SU-DHL-6 (cell line): ENCODE data around the gene CEP95.

Experiments used
- H2AFZ ChIP-seq: fragments of 200-600 bp; sonication (generic); 2 replicates; pipeline ENCODE4 v1.6.1; 2014; ENCODE audit warnings: low read depth, mild to moderate bottlenecking, moderate library complexity, mixed read lengths, antibody characterized with exemption, low read length; ENCODE audit not compliant: severe bottlenecking
- H3F3A ChIP-seq: fragments of 200-600 bp; shearing (Covaris generic); 2 replicates; pipeline ENCODE4 v1.6.0; 2016; ENCODE audit warnings: antibody characterized with exemption, mild to moderate bottlenecking; ENCODE audit not compliant: insufficient read depth
- H3K27ac ChIP-seq: fragments of 200-600 bp; sonication (generic); 2 replicates; pipeline ENCODE4 v1.5.1; 2016; ENCODE audit warnings: low read depth, mild to moderate bottlenecking, low read length, moderate library complexity, mixed read lengths
- H3K27me3 ChIP-seq: fragments of 200-600 bp; sonication (generic), shearing (Covaris generic); 2 replicates; pipeline ENCODE4 v1.6.0; 2014; ENCODE audit warnings: mild to moderate bottlenecking, low read length
- H3K36me3 ChIP-seq: fragments of 200-600 bp; sonication (generic); 2 replicates; pipeline ENCODE4 v1.6.1; 2014; ENCODE audit warnings: mild to moderate bottlenecking, low read length, mixed read lengths
- H3K4me2 ChIP-seq: fragments of 300-600, 200-600 bp; shearing (Covaris generic), sonication (generic); 2 replicates; pipeline ENCODE4 v1.6.0; 2014; ENCODE audit warnings: low read length, low read depth, mild to moderate bottlenecking; ENCODE audit not compliant: poor library complexity, severe bottlenecking
- H3K4me3 ChIP-seq: fragments of 200-600 bp; sonication (generic); 2 replicates; pipeline ENCODE4 v1.5.1; 2014; ENCODE audit warnings: antibody characterized with exemption, low read length, mild to moderate bottlenecking, mixed read lengths; ENCODE audit not compliant: insufficient read depth, poor library complexity, severe bottlenecking
- H3K79me2 ChIP-seq: fragments of 200-600 bp; sonication (generic); 2 replicates; pipeline ENCODE4 v1.6.1; 2014; ENCODE audit warnings: mild to moderate bottlenecking, low read length, moderate library complexity; ENCODE audit not compliant: insufficient read depth
- H3K9ac ChIP-seq: fragments of 200-600 bp; sonication (generic); 2 replicates; pipeline ENCODE4 v1.7.0; 2014; ENCODE audit warnings: mild to moderate bottlenecking, low read length
- H3K9me2 ChIP-seq: fragments of 200-600 bp; sonication (generic); replicated peaks from 2 replicates; pipeline ENCODE4 v1.6.1; 2014; ENCODE audit warnings: low read length; ENCODE audit not compliant: insufficient read depth
- H3K9me3 ChIP-seq: fragments of 200-600 bp; sonication (generic); 2 replicates; pipeline ENCODE4 v1.6.1; 2014; ENCODE audit warnings: low read length, mixed read lengths; ENCODE audit not compliant: insufficient read depth
- H4K20me1 ChIP-seq: fragments of 200-600 bp; sonication (generic); 2 replicates; pipeline ENCODE4 v1.6.1; 2014; ENCODE audit warnings: low read depth, mild to moderate bottlenecking, antibody characterized with exemption, low read length, moderate library complexity, mixed read lengths
- CTCF ChIP-seq: fragments of 200-600 bp; sonication (generic); IDR thresholded peaks from one replicate; pipeline ENCODE4 v1.5.1; 2017; ENCODE audit warnings: antibody characterized with exemption, mild to moderate bottlenecking, low read length, moderate library complexity; ENCODE audit not compliant: insufficient read depth, poor library complexity, severe bottlenecking
- EZH2phosphoT487 ChIP-seq: fragments of 200-600 bp; sonication (generic), shearing (Covaris generic); conservative IDR thresholded peaks from 2 replicates; pipeline ENCODE4 v1.6.1; 2018; ENCODE audit warnings: mild to moderate bottlenecking, antibody characterized with exemption, low read length, moderate library complexity, mixed read lengths

Gene CEP95

DNA sequence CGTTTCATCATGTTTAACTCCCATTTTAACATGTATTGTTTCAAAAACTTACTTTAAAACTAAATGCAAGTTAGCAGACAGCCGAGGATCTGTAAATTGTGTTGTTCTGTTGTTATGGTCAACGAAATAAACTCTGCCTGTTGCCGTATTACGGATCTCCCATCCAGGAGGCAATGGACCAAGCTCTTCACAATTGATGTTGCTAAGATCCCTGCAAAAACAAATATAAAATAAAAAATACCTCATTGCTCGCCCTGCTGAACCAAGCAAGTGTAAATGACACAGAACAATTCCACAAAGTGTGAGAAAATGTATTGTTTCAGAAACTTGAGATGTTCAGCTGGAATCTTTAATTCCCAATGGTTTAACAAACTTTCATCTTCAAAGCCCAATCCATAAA is 65.0 kb downstream of the CEP95 start:
- H3F3A ChIP-seq, result peaks cover 8% of the 10 kb centered on the region
- no peaks in the 10 kb centered on the region for H3K79me2 ChIP-seq
- no peaks in the 10 kb centered on the region for H3K27me3 ChIP-seq
- no peaks in the 10 kb centered on the region for H4K20me1 ChIP-seq
- no peak overlapping the region for H3K27ac ChIP-seq
- no peaks in the 10 kb centered on the region for H3K9me2 ChIP-seq
- H3K9me3 ChIP-seq, result no peaks in the 10 kb centered on the region
- no peaks in the 10 kb centered on the region; the same call in 1 of the 2 replicates for H3K36me3 ChIP-seq
- no peak overlapping the region for H3K4me2 ChIP-seq
- H3K4me3 ChIP-seq, result no peak overlapping the region
- no peak overlapping the region for H3K9ac ChIP-seq
- no peak overlapping the region for H2AFZ ChIP-seq
- no peak for TF ChIP-seq CTCF
- TF ChIP-seq EZH2phosphoT487, result no peak

- Histone ChIP-seq H3K27ac (no peak overlapping the region), H3K4me2 (no peak overlapping the region), H3F3A (peaks cover 8% of the 10 kb centered on the region), H2AFZ (no peak overlapping the region), H3K4me3 (no peak overlapping the region), H3K36me3 (no peaks in the 10 kb centered on the region; the same call in 1 of the 2 replicates), H3K9me2 (no peaks in the 10 kb centered on the region), H3K27me3 (no peaks in the 10 kb centered on the region), H4K20me1 (no peaks in the 10 kb centered on the region), H3K9me3 (no peaks in the 10 kb centered on the region), H3K79me2 (no peaks in the 10 kb centered on the region), H3K9ac (no peak overlapping the region)
- no peak for TF ChIP-seq EZH2phosphoT487
- TF ChIP-seq CTCF, result no peak
Measured at GRCh38 chr17:64572682-64573154, 65.9 kb downstream of the CEP95 start.

DNA sequence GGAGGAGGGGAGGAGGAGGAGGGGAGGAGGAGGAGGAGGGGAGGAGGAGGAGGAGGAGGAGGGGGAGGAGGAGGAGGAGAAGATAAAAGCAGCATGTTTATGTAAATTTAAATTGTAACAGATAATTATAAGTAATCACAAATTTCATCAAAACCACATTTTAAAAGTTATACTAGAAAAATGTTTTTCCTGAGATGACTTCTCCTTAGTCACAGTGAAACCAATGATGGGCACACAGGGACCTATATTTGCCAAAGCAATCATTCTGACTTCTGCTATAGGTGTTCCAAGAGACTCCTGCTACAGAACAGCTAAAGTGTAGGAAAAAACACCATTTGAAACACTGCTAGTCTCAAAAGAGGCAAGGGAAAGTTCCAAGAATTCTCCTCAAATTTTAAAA is 66.4 kb downstream of the CEP95 start:
- no peak overlapping the region for H2AFZ ChIP-seq
- H3K4me2 ChIP-seq, result no peak overlapping the region
- H4K20me1 ChIP-seq, result no peaks in the 10 kb centered on the region
- H3F3A ChIP-seq, result peaks cover 8% of the 10 kb centered on the region
- no peaks in the 10 kb centered on the region; the same call in 1 of the 2 replicates for H3K36me3 ChIP-seq
- no peak overlapping the region for H3K9ac ChIP-seq
- TF ChIP-seq EZH2phosphoT487, result no peak
- TF ChIP-seq CTCF, result no peak
- H3K27ac ChIP-seq, result no peak overlapping the region
- no peaks in the 10 kb centered on the region for H3K79me2 ChIP-seq
- H3K27me3 ChIP-seq, result no peaks in the 10 kb centered on the region
- no peak overlapping the region for H3K4me3 ChIP-seq
- H3K9me2 ChIP-seq, result no peaks in the 10 kb centered on the region
- no peaks in the 10 kb centered on the region for H3K9me3 ChIP-seq

DNA sequence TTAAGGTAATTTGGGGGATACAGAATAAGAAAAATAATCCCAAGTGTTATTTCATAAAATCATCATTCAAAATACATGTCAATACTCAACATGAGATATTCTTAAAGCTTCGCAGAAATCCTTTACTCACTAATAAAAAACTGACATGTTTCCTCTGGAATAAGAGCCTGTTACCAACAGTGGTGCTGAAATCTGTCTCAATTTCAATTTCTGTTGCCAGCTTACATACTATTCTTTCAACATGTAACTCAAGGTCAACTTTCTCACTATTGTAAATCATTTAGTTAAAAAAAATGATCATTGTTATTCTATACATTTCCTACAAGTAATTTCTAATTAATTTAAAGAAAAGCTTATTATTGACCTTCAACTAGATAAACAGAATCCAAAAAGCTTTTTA is 67.9 kb downstream of the CEP95 start:
- no peaks in the 10 kb centered on the region for H3K27me3 ChIP-seq
- H3K36me3 ChIP-seq, result no peaks in the 10 kb centered on the region; the same call in 1 of the 2 replicates
- TF ChIP-seq EZH2phosphoT487 (no peak), CTCF (no peak)
- H2AFZ ChIP-seq, result no peak overlapping the region
- no peak overlapping the region for H3K27ac ChIP-seq
- H3K9me3 ChIP-seq, result no peaks in the 10 kb centered on the region
- no peaks in the 10 kb centered on the region for H4K20me1 ChIP-seq
- H3K4me3 ChIP-seq, result no peak overlapping the region
- H3K79me2 ChIP-seq, result no peaks in the 10 kb centered on the region
- peaks cover 8% of the 10 kb centered on the region for H3F3A ChIP-seq
- H3K9me2 ChIP-seq, result no peaks in the 10 kb centered on the region
- H3K9ac ChIP-seq, result no peak overlapping the region
- H3K4me2 ChIP-seq, result no peak overlapping the region
